K562 (cell line): ENCODE results near the gene C1GALT1C1. TPM values are rescaled to one million over a fixed set of nuclear protein-coding genes. Genes with fewer than 3 reads are reported as not detected.
A peak's percentile ranks its signal among the peaks of the same experiment; 100 is the strongest.

Source experiments
- CXXC5 ChIP-seq: fragments of 250-450 bp; sonication (Bioruptor Pico); IDR thresholded peaks from 2 replicates; pipeline ENCODE4 v1.8.0; 2022; ENCODE audit warnings: inconsistent platforms, mild to moderate bottlenecking, moderate library complexity
- EP400 ChIP-seq: fragments of 450-650 bp; IDR thresholded peaks from 2 replicates; pipeline ENCODE4 v1.6.1; 2017; ENCODE audit warnings: antibody characterized with exemption, mild to moderate bottlenecking, moderate library complexity
- EWSR1 ChIP-seq: fragments of 450-650 bp; IDR thresholded peaks from 2 replicates; pipeline ENCODE4 v1.6.1; 2018; ENCODE audit warnings: borderline replicate concordance, mild to moderate bottlenecking, low read depth, moderate library complexity; ENCODE audit not compliant: partially characterized antibody
- FOXA3 ChIP-seq, 2 experiments: fragments of 450-650 bp in 1 of 2; sonication (generic) in 1 of 2; formaldehyde crosslinking; IDR thresholded peaks in 1 of 2; conservative IDR thresholded peaks in 1 of 2; 2 replicates each; pipeline versions ENCODE4 v1.4.0 to v1.8.0; 2020 to 2022; ENCODE audit warnings: mild to moderate bottlenecking in 2 of 2, missing genetic modification reagents in 1 of 2
- FOXK2 ChIP-seq, 2 experiments: fragments of 450-650 bp; IDR thresholded peaks in 1 of 2; conservative IDR thresholded peaks in 1 of 2; 2 replicates each; pipeline ENCODE4 v1.6.1; 2016; ENCODE audit warnings: low read depth in 2 of 2, mild to moderate bottlenecking in 1 of 2
- NFXL1 ChIP-seq: fragments of 450-650 bp; formaldehyde crosslinking; IDR thresholded peaks from 2 replicates; pipeline ENCODE4 v1.4.0; 2021; ENCODE audit warnings: mild to moderate bottlenecking
- PCBP2 ChIP-seq: fragments of 200-400 bp; formaldehyde crosslinking; IDR thresholded peaks from 2 replicates; pipeline ENCODE4 v1.6.1; 2018; ENCODE audit warnings: low read length, low read depth, mild to moderate bottlenecking, moderate library complexity; ENCODE audit not compliant: poor library complexity, severe bottlenecking
- RCOR1 ChIP-seq, 2 experiments: IDR thresholded peaks; 2 replicates each; pipeline ENCODE4 v1.6.1; 2012; ENCODE audit warnings: low read depth in 2 of 2, low read length in 2 of 2, borderline replicate concordance in 1 of 2, improper control_type of control experiment in 1 of 2
- ZNF224 ChIP-seq: sonication (generic); formaldehyde crosslinking; IDR thresholded peaks from 2 replicates; pipeline ENCODE4 v1.8.0; 2022; ENCODE audit warnings: mild to moderate bottlenecking, missing genetic modification reagents
- ZNF561 ChIP-seq: fragments of 450-650 bp; formaldehyde crosslinking; conservative IDR thresholded peaks from 2 replicates; pipeline ENCODE4 v1.4.0; 2020; ENCODE audit warnings: mild to moderate bottlenecking, moderate library complexity
- ZNF583 ChIP-seq: fragments of 250-450 bp; sonication (Bioruptor Pico); IDR thresholded peaks from 2 replicates; pipeline ENCODE4 v1.4.0; 2020
- ZNF589 ChIP-seq: fragments of 200-800 bp; sonication (Bioruptor generic); IDR thresholded peaks from 2 replicates; pipeline ENCODE4 v1.6.1; 2016; ENCODE audit warnings: low read depth, missing genetic modification characterization, missing compliant biosample characterization
- polyA plus RNA-seq, 8 experiments: library from polyadenylated mRNA; depleted of rRNA in 4 of 8; stranded (reverse) in 5 of 8; unstranded in 3 of 8; fragments of >200 nt; fragmentation: Nextera tagmentation in 2 of 8; fragmentation: Illumina TruSeq in 1 of 8; extraction: Ambion mirVana in 2 of 8; extraction: Trizol in 1 of 8; gene quantifications; 2 replicates each; pipeline versions ENCODE4 v1.2.1 to v1.2.3, GENCODE V29; 2011 to 2014; ENCODE audit warnings: inconsistent platforms in 1 of 8, missing spikeins in 1 of 8
- total RNA-seq, 7 experiments: library from RNA; depleted of rRNA in 6 of 7; stranded (reverse); fragments of >200 nt in 6 of 7; fragmentation: Illumina TruSeq in 2 of 7; extraction: Trizol in 2 of 7; gene quantifications; 2 replicates each; pipeline versions ENCODE4 v1.2.1 to v1.2.3, GENCODE V29; 2011 to 2021; ENCODE audit warnings: low replicate concordance in 1 of 7
- TF ChIP-seq, protein P1 (sequence below): sonication (generic); formaldehyde crosslinking; IDR thresholded peaks from 2 replicates; pipeline ENCODE4 v1.5.0; 2020; ENCODE audit warnings: missing genetic modification reagents
- TF ChIP-seq, protein P2 (sequence below): fragments of 200-800 bp; sonication (Bioruptor generic); IDR thresholded peaks from 2 replicates; pipeline ENCODE4 v1.6.1; 2017; ENCODE audit warnings: missing genetic modification characterization, missing compliant biosample characterization
- TF ChIP-seq, protein P3 (sequence below): fragments of 450-650 bp; IDR thresholded peaks from 2 replicates; pipeline ENCODE4 v1.6.1; 2018; ENCODE audit warnings: mild to moderate bottlenecking, low read depth; ENCODE audit not compliant: partially characterized antibody
- TF ChIP-seq, protein P4 (sequence below): fragments of 450-650 bp; IDR thresholded peaks from 2 replicates; pipeline ENCODE4 v1.6.1; 2018; ENCODE audit not compliant: partially characterized antibody

Gene C1GALT1C1
- total and polyA plus RNA-seq, 9 of the 15 experiments (the other 6 are each of a cell fraction or from before 2014, with no cell fraction given) = 9.6 to 49.4 (median 17.1) TPM

DNA sequence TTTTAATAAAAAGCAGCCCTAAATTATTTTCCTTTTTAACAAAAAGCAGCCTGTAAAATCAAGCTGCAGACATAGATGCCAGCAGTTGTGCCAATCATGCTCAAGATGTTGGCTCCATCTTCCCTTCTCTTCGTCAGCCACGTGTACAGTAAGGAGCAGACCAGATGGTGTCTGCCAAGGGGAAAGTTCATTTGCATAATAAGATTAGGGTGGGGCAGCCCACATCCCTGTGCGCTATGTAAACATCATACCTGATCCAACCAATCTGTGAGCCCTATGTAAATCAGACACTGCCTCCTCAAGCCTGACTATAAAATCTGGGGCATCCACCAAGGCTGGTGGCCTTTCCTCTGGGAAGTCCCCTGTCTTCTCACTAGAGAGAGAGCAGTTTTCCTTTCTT is 23.1 kb upstream of the C1GALT1C1 start (continued):
- TF ChIP-seq PCBP2 (no peak), ZNF583 (CRISPR knock-in tag) (no peak), EP400 (0 out of 2 replicates have a peak, but pooled peaks have one; percentile 32), EWSR1 (no peak), CXXC5 (CRISPR knock-in tag) (no peak), FOXK2 (conservative IDR thresholded peaks at IDR 0.05 in 1 of 2, IDR thresholded peaks at IDR 0.05 in 1 of 2; ENCODE audit: low read depth in 2 of 2) (peak; percentile 33 to 57; a peak in 2 of 4 replicates), FOXA3 (CRISPR knock-in tag; conservative IDR thresholded peaks at IDR 0.05 in 1 of 2, IDR thresholded peaks at IDR 0.05 in 1 of 2) (0 out of 4 replicates have a peak, but pooled peaks of 1 of the 2 experiments have one; percentile 24), ZNF589 (CRISPR knock-in tag) (no peak), RCOR1 (IDR thresholded peaks at IDR 0.05; ENCODE audit: borderline replicate concordance in 1 of 2, low read depth in 2 of 2, low read length in 2 of 2) (no peak), ZNF561 (no peak), NFXL1 (CRISPR knock-in tag) (no peak), ZNF224 (CRISPR knock-in tag) (no peak)
- TF ChIP-seq, protein P1, sequence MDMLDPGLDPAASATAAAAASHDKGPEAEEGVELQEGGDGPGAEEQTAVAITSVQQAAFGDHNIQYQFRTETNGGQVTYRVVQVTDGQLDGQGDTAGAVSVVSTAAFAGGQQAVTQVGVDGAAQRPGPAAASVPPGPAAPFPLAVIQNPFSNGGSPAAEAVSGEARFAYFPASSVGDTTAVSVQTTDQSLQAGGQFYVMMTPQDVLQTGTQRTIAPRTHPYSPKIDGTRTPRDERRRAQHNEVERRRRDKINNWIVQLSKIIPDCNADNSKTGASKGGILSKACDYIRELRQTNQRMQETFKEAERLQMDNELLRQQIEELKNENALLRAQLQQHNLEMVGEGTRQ (CRISPR knock-in tag) = no peak
- TF ChIP-seq, protein P2, sequence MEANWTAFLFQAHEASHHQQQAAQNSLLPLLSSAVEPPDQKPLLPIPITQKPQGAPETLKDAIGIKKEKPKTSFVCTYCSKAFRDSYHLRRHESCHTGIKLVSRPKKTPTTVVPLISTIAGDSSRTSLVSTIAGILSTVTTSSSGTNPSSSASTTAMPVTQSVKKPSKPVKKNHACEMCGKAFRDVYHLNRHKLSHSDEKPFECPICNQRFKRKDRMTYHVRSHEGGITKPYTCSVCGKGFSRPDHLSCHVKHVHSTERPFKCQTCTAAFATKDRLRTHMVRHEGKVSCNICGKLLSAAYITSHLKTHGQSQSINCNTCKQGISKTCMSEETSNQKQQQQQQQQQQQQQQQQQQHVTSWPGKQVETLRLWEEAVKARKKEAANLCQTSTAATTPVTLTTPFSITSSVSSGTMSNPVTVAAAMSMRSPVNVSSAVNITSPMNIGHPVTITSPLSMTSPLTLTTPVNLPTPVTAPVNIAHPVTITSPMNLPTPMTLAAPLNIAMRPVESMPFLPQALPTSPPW (CRISPR knock-in tag) = peak; percentile 25; the same call in 1 of the 2 replicates
- TF ChIP-seq, protein P3, sequence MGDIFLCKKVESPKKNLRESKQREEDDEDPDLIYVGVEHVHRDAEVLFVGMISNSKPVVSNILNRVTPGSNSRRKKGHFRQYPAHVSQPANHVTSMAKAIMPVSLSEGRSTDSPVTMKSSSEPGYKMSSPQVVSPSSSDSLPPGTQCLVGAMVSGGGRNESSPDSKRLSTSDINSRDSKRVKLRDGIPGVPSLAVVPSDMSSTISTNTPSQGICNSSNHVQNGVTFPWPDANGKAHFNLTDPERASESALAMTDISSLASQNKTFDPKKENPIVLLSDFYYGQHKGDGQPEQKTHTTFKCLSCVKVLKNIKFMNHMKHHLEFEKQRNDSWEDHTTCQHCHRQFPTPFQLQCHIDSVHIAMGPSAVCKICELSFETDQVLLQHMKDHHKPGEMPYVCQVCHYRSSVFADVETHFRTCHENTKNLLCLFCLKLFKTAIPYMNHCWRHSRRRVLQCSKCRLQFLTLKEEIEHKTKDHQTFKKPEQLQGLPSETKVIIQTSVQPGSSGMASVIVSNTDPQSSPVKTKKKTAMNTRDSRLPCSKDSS = no peak
- TF ChIP-seq, protein P4, sequence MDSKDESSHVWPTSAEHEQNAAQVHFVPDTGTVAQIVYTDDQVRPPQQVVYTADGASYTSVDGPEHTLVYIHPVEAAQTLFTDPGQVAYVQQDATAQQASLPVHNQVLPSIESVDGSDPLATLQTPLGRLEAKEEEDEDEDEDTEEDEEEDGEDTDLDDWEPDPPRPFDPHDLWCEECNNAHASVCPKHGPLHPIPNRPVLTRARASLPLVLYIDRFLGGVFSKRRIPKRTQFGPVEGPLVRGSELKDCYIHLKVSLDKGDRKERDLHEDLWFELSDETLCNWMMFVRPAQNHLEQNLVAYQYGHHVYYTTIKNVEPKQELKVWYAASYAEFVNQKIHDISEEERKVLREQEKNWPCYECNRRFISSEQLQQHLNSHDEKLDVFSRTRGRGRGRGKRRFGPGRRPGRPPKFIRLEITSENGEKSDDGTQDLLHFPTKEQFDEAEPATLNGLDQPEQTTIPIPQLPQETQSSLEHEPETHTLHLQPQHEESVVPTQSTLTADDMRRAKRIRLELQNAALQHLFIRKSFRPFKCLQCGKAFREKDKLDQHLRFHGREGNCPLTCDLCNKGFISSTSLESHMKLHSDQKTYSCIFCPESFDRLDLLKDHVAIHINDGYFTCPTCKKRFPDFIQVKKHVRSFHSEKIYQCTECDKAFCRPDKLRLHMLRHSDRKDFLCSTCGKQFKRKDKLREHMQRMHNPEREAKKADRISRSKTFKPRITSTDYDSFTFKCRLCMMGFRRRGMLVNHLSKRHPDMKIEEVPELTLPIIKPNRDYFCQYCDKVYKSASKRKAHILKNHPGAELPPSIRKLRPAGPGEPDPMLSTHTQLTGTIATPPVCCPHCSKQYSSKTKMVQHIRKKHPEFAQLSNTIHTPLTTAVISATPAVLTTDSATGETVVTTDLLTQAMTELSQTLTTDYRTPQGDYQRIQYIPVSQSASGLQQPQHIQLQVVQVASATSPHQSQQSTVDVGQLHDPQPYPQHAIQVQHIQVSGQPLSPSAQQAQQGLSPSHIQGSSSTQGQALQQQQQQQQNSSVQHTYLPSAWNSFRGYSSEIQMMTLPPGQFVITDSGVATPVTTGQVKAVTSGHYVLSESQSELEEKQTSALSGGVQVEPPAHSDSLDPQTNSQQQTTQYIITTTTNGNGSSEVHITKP = peak; percentile 26
